GM19324 (cell line): ENCODE measurements around the gene CUEDC1.
"Not testable (repeated sequence)": the region's sequence is repeated elsewhere in the genome, so short reads cannot be mapped to it uniquely, and the experiment has no call there.

Experiments
- ATAC-seq: cut with Tn5 transposase; IDR thresholded peaks from one replicate; pipeline ENCODE4 v1.9.1; 2021; ENCODE audit warnings: mild to moderate bottlenecking, moderate library complexity; ENCODE audit not compliant: unreplicated experiment, low FRiP score

The CUEDC1 gene

DNA sequence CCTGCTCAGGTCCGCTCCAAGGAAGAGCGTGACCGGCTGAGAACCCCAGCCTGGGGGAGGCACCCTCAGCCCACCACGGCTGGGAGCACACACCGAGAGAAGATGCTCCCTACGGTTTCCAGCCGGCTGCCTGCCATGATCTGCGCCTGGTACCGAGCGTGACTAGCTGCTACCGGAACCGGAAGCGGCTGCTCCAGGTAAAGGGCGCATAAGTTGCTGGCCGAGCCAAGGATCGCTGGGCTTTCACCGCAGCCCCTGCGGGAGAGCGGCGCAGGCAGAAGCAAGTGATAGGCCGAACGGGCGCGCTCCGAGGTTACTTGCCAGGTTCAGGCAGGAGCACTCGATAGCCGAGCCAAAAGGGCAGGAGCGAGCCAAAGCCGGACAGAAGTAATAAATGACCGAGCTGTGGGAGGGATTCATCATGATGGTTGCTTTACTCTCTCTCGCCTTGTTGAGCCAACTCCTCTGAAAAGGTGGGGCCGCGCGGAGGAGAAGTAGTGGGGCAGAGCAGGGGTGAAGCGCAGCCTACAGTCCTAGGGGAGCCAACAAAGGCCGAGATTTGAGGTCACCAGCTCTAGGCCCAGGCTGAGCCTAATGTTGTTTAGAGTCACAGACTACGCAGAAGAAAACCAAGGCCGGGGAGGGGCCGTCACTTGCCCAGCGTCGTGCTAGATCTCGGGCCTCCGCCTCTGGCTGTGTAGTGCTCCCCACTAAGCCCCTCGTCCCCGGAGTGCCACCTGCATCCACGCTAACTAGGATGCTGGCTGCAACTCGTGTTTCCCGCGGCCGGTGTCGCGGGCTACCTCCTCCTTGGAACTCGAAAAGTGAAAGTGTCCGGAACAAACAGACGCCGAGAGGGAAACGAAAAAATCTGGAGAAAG lies 105.1 kb downstream of the CUEDC1 start, which contains the start of gene MRPS23:
MRPS23 (minus strand) TSS at position 171 of the 881 bp plus-strand sequence; CDS start at position 137, 34 bp downstream.
- peak; percentile 97 for ATAC-seq

DNA sequence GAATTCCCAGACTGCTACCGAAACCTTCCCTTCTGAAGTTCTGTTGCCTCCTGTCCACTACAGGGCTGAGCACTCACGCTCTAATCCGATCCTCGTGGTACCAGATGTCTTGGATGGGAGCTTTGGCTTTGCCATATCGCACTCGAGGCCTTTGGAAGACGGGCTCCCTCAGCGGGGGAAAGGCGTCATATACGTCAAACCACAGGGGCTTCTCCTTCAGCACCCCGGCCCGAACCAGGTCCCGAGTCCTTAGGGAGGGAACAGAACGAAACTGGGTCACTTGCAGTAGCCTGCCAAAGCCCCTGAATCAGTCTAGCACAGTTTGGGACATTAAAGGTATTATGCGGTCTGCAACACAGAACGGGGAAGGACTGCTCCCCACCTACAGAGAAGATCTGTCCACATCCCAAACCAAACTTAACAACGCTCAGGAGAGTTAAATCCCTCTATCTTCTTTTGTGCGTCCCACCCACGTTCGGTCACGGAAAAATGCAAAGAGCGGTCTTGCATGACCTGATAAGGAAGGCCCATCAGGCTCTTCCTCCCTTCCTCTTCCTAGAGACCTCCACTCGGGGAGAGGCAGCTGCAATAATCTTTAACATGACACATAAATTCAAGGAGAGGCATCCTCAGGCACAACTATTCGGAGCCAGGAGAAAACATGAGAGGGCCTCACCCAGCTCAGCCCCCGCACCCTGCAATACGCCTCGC lies 105.9 kb downstream of the CUEDC1 start:
- no peak for ATAC-seq

DNA sequence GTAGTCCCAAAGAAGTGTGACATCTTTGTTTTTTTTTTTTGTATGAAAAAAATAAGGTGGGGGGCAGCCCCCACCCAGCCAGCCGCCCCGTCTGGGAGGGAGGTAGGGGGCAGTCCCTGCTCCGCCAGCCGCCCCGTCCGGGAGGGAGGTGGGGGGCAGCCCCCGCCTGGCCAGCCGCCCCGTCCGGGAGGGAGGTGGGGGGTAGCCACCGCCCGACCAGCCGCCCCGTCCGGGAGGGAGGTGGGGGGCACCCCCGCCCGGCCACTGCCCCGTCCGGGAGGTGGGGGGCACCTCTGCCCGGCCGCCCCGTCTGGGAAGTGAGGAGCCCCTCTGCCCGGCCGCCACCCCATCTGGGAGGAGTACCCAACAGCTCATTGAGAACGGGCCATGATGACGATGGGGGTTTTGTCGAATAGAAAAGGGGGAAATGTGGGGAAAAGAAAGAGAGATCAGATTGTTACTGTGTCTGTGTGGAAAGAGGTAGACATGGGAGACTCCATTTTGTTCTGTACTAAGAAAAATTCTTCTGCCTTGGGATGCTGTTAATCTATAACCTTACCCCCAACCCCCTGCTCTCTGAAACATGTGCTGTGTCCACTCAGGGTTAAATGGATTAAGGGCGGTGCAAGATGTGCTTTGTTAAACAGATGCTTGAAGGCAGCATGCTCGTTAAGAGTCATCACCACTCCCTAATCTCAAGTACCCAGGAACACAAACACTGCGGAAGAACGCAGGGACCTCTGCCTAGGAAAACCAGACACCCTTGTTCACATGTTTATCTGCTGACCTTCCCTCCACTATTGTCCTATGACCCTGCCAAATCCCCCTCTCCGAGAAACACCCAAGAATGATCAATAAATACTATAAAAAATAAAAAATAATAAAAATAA lies 108.9 kb downstream of the CUEDC1 start:
- ATAC-seq: not testable (repeated sequence)

GRCh38 chr17:57842280-57842679 lies 112.9 kb downstream of the CUEDC1 start:
- no peak for ATAC-seq

DNA sequence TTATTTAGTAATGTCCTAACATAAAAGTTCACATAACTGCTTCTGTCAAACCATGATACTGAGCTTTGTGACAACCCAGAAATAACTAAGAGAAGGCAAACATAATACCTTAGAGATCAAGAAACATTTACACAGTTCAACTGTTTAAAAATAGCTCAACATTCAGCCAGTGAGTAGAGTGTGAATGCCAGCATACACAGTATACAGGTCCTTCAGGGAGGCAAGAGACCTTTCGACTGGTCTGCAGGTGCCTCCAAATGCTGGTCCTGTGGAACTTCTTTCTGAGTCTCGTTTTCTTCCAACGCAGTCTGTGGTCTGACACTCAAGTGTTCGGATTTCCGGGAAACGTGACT lies 115.7 kb downstream of the CUEDC1 start:
- ATAC-seq: no peak

DNA sequence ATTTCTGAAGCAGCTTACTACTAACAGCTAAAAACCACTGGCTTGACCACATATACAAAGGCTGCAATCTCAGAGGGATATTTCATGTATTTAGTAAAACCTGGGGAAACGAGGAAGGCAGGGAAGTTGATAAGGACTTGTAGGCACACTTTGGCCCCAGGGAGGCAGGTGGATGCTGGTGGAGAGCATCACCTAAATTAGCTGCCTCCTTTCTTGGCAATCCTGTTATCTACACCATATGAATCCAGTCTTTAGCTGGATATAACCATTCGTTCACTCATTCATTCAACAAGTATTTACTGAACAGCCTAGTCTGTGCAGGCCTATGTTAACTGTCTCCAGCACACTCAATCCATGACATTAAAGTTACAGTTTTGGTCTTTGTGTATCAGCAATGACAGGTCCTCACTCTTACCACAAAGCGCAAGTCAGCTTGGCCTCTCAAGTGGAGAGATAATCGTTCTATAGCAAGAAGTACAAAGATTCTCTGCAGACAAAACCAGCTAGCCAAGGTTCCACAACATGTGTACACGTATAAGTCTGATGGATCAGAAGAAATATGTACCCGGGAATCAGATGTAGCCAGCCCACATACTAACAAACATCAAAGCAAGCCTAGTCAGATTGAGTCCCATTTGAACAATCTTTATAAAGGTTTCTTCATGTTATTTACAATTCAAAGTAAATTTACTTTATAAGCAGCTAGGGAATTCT lies 116.2 kb downstream of the CUEDC1 start:
- ATAC-seq: no peak

GRCh38 chr17:57838453-57838852 lies 116.8 kb downstream of the CUEDC1 start:
- no peak for ATAC-seq

DNA sequence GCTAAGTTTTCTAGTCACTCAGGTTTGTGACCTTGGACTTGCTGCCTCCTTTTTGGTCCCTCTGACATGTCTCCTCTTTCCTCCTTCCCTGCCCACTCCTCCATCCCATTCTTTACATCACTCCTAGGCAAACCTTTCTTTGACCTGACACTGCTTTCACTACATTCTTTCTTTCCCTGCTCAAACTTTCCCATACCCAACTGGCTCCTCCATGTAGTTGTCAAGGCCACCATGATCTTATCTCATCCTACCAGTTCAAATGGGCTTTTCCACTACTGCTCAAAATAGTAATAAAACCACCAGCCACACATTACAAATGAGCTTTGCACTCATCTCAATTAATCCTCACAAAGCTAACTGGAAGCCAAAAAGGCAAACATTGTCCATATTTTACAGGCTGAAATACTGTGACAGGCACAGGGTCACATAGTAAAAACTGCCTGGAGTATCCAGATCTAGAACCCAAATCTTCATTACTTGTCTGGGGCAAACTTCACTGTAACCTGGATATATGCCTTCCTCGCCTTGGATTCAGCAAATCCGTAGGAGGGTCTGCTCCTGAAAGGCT lies 119.8 kb downstream of the CUEDC1 start:
- no peak for ATAC-seq

- ATAC-seq: no peak
These were observed 121.0 kb downstream of the CUEDC1 start for GRCh38 chr17:57834146-57834741.

DNA sequence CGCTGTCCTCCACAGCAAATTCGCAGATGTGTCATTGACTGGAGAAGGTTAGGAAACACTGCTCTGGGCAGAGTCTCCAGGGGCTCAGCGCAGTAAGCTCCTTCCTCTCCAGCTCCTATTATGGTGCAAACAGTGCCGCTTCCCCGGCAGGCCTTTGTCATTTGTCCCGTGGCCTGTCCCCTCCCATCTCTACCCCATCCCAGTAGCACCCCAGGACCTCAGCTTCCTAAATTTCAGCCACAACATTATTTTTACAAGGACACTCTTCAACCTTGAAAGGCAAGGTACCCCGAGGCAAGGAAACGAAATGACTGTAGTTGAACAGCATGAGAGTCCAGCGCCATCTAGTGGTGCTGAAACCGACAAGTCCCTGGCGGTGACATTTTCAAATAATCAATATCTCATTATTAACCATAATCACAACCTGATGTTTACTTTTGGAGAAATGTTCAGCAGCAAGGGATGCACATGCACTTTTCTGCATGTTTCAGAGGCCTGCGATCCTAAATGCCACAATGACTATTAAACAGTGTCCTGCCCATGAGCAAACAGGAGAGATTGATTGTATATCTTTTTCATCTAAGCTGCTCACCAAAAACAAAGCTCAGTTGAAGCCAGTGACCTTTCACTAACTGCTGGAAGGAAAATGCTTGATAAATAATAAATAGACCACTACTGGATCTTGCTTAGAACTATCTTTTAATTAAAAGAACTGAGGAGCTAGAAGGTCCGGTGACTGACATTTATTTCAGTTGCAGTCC lies 121.9 kb downstream of the CUEDC1 start:
- no peak for ATAC-seq

DNA sequence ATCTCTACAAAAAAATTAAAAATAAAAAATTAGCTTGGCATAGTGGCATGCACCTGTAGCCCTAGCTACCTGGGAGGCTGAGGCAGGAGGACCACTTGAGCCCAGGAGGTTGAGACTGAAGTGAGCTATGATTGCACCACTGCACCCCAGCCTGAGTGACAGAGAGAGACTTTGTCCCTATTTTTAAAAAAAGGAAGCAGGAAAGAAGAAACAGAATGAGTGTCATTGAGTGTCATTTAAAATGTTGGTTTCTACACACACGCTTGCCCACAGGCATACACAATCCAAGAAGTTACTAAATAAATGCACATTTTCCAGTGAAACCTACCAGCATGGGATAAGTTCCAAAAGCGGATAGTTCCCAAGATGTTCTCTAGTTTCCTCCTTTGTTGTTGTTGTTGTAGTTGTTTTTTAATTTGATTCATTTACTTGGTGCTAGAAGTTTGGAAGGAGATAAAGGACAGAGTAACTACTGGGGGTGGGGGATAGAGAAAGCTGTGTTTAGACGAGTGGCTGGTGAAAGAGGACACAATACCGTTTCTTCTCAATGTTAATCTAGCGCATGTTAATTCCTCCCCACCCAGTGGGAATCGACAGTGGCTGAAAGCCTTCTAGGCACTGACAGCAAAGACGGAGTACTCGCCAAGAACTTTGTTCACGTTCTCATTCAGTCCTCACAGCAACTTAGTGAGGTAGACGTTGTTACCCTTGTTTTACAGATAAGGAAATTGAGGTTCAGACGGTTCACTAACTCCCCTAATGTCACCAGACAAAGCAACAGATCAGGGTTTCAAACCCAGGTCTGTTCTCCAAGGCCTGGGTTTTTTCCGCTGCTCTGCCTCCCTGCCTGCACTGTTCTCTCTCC lies 122.7 kb downstream of the CUEDC1 start:
- ATAC-seq: no peak

DNA sequence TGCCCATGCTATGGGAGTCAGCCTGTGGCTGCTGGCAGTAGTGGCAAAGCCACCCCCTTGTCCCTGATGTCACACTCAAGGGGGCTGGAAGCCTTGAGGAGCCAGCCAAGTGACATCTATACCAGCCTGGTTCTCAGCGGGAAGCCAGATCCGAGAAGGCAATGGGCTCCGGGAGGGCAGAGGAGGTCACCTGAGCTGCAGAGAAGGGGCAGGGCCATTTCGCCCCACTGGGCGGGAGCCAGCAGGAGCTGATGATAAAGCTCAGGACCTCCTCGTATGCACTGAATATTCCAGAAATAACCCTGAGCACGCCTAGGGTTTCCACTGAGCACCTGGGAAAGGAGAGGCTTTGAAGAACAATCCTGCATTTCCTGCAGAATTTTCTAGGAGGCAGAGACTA lies 124.3 kb downstream of the CUEDC1 start:
- ATAC-seq: no peak

GRCh38 chr17:57823469-57824401 lies 131.5 kb downstream of the CUEDC1 start:
- no peak for ATAC-seq

DNA sequence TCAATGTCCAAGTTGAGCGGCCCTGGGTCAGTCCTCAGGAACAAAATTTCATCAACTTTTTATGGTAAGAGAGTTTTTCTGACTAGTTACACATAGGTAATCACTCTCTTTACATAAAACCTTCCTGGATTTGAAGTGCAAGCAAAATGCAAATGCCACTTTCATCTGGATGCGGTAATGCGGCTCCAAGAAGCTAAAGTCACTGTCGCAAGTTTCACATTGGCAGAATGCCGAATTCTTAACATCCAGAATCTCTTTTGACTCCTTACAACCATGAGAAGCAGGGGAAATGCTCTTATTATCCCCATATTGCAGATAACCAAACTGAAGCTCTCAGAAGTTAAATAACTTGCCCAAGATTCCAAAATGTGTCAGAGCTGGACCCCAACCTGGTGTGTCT lies 135.3 kb downstream of the CUEDC1 start:
- ATAC-seq: no peak

- ATAC-seq: no peak
These were observed 135.9 kb downstream of the CUEDC1 start for GRCh38 chr17:57819285-57819684.

DNA sequence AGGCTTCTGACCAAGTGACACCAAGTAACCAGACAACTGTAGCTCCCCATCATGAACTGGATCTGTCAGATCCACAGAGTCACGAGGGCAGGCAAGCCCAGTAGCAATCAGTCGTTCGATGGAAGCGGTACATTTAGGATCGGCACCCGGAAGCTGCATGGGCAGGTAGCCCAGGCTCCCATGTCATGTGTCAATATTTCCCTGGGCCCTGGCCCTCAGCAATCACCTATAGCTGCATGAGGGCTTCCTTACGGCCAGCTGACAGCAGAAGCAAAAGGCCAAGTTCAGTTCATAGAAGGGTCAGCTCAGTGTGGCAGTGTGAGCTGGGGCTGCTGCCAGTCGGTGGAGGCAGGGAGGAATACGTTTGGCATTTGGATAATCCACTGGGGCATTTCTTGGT lies 137.1 kb downstream of the CUEDC1 start:
- no peak for ATAC-seq

- no peak for ATAC-seq
These were observed 137.9 kb downstream of the CUEDC1 start for GRCh38 chr17:57817299-57817698.
